K562 (cell line): ENCODE results near the gene NUAK1. TPM values are rescaled to one million over a fixed set of nuclear protein-coding genes. Genes with fewer than 3 reads are reported as not detected.

Source experiments
- ATAC-seq: fragments of 200-7000 bp; cut with Tn5 transposase; 3 replicates; pipeline ENCODE4 v1.9.1; 2020; ENCODE audit warnings: moderate library complexity
- BruUV-seq: library from RNA; stranded (reverse); fragments of 400-500 nt; replicated peaks from 2 replicates; lab custom pipeline; 2021; lab: Mats Ljungman, UMichigan
- CTCF ChIA-PET: fragments of 300-600 bp; formaldehyde crosslinking; extraction: SDS; loops from one replicate; lab custom pipeline; 2021; ENCODE audit warnings: low intra/inter-chr PET ratio; lab: Yijun Ruan, JAX
- POLR2A ChIA-PET: fragments of 300-600, 350-650 bp; sonication (Branson Sonifier 250); formaldehyde crosslinking; extraction: SDS; loops from one replicate; lab custom pipeline; 2021; ENCODE audit warnings: antibody characterized with exemption, inconsistent platforms; lab: Yijun Ruan, JAX
- DNase-seq, 4 experiments: peaks; one replicate each; pipeline versions ENCODE4 v3.0.0 to v3.0.0-alpha.2; 2011 to 2018; ENCODE audit warnings: low spot score in 3 of 4, mixed read lengths in 3 of 4; ENCODE audit errors: extremely low read depth in 1 of 4
- FAIRE-seq: peaks from 2 replicates; lab custom pipeline; 2011; peaks lifted over from hg19 to GRCh38; lab: Jason Lieb, UNC
- H2AFZ ChIP-seq: 2 replicates; pipeline ENCODE4 v1.6.0; 2011; ENCODE audit warnings: low read depth, low read length, control low read depth, inconsistent platforms
- H3K27ac ChIP-seq: fragments of 200-600 bp; 3 replicates; pipeline ENCODE4 v1.8.0; 2011; ENCODE audit warnings: low read depth, mild to moderate bottlenecking, control low read depth, inconsistent platforms, low read length, moderate library complexity, mixed read lengths; ENCODE audit errors: extremely low read depth
- H3K27me3 ChIP-seq, 2 experiments: fragments of 300-600 bp in 1 of 2; 2 replicates in 1 of 2; 3 replicates in 1 of 2; pipeline versions ENCODE4 v1.6.0 to v1.8.0; 2011; ENCODE audit warnings: inconsistent platforms in 2 of 2, low read length in 2 of 2, mild to moderate bottlenecking in 1 of 2, mixed read lengths in 1 of 2, moderate library complexity in 1 of 2; ENCODE audit not compliant: control insufficient read depth in 2 of 2, insufficient read depth in 2 of 2
- H3K36me3 ChIP-seq: fragments of 300-600 bp; 3 replicates; pipeline ENCODE4 v1.8.0; 2011; ENCODE audit warnings: mild to moderate bottlenecking, low read length, inconsistent platforms; ENCODE audit not compliant: control insufficient read depth, insufficient read depth
- H3K4me1 ChIP-seq, 2 experiments: fragments of 200-600 bp in 1 of 2; replicated peaks in 1 of 2; 2 replicates in 1 of 2; 3 replicates in 1 of 2; pipeline versions ENCODE4 v1.5.1 to v1.8.0; 2011; ENCODE audit warnings: inconsistent platforms in 2 of 2, low read length in 2 of 2, mild to moderate bottlenecking in 1 of 2, mixed read lengths in 1 of 2, moderate library complexity in 1 of 2; ENCODE audit not compliant: control insufficient read depth in 2 of 2, insufficient read depth in 2 of 2
- H3K4me2 ChIP-seq: 2 replicates; pipeline ENCODE4 v1.6.1; 2011; ENCODE audit warnings: low read length, control low read depth, inconsistent platforms, mixed read lengths; ENCODE audit not compliant: insufficient read depth
- H3K4me3 ChIP-seq: fragments of 200-600 bp; sonication (generic), shearing (Covaris generic); 2 replicates; pipeline ENCODE4 v1.5.1; 2016; ENCODE audit warnings: control low read depth, inconsistent platforms
- H3K79me2 ChIP-seq: fragments of 200-600 bp; 3 replicates; pipeline ENCODE4 v1.8.0; 2011; ENCODE audit warnings: low read length, inconsistent platforms; ENCODE audit not compliant: control insufficient read depth, insufficient read depth
- H3K9ac ChIP-seq, 2 experiments: 2 replicates each; pipeline versions ENCODE4 v1.6.0 to v1.6.1; 2011; ENCODE audit warnings: low read depth in 2 of 2, low read length in 2 of 2, control low read depth in 1 of 2, inconsistent platforms in 1 of 2, mild to moderate bottlenecking in 1 of 2, mixed read lengths in 1 of 2; ENCODE audit not compliant: insufficient read depth in 1 of 2
- H3K9me1 ChIP-seq: one replicate; pipeline ENCODE4 v1.6.0; 2011; ENCODE audit warnings: inconsistent platforms, mild to moderate bottlenecking, low read length, moderate library complexity; ENCODE audit not compliant: control insufficient read depth, insufficient read depth
- H3K9me3 ChIP-seq: replicated peaks from 2 replicates; pipeline ENCODE4 v1.5.1; 2011; ENCODE audit warnings: low read depth, low read length, inconsistent platforms; ENCODE audit not compliant: control insufficient read depth, insufficient read depth
- H4K20me1 ChIP-seq: replicated peaks from 2 replicates; pipeline ENCODE4 v1.6.1; 2011; ENCODE audit warnings: low read length, inconsistent platforms, mixed read lengths; ENCODE audit not compliant: control insufficient read depth, insufficient read depth
- CHCHD3 ChIP-seq: fragments of 250-450 bp; sonication (Bioruptor Pico); IDR thresholded peaks from 2 replicates; pipeline ENCODE4 v2.1.2; 2022; ENCODE audit warnings: mild to moderate bottlenecking
- SMARCB1 ChIP-seq: IDR thresholded peaks from 2 replicates; pipeline ENCODE4 v1.6.1; 2011; ENCODE audit warnings: improper control_type of control experiment, low read depth; ENCODE audit not compliant: insufficient read length
- SP1 ChIP-seq: sonication (generic); formaldehyde crosslinking; IDR thresholded peaks from 2 replicates; pipeline ENCODE4 v1.8.1; 2022; ENCODE audit warnings: mild to moderate bottlenecking, missing genetic modification reagents
- ZNF384 ChIP-seq: IDR thresholded peaks from 2 replicates; pipeline ENCODE4 v1.6.1; 2012; ENCODE audit warnings: low read depth, low read length, improper control_type of control experiment
- WGBS: fragments of 100-300 bp; shearing (Covaris generic); methylation state at CpG from one replicate; pipeline ENCODE4 v1.1.6; 2016; ENCODE audit warnings: low coverage, mixed read lengths; ENCODE audit not compliant: insufficient coverage; ENCODE audit errors: missing lambda C conversion rate; 5-methylcytosine and 5-hydroxymethylcytosine counted together
- in situ Hi-C: fragments of 300-500 bp; cut with MboI; formaldehyde crosslinking; loops from 4 replicates; pipeline ENCODE4 v1.15.0; 2018; ENCODE audit warnings: inconsistent platforms, mixed read lengths
- intact Hi-C: fragments of 100-400 bp; cut with micrococcal nuclease; formaldehyde crosslinking; loops from 2 replicates; pipeline ENCODE4 v1.14.2; 2022
- polyA plus RNA-seq, 8 experiments: library from polyadenylated mRNA; depleted of rRNA in 4 of 8; stranded (reverse) in 5 of 8; unstranded in 3 of 8; fragments of >200 nt; fragmentation: Nextera tagmentation in 2 of 8; fragmentation: Illumina TruSeq in 1 of 8; extraction: Ambion mirVana in 2 of 8; extraction: Trizol in 1 of 8; gene quantifications; 2 replicates each; pipeline versions ENCODE4 v1.2.1 to v1.2.3, GENCODE V29; 2011 to 2014; ENCODE audit warnings: inconsistent platforms in 1 of 8, missing spikeins in 1 of 8
- total RNA-seq, 7 experiments: library from RNA; depleted of rRNA in 6 of 7; stranded (reverse); fragments of >200 nt in 6 of 7; fragmentation: Illumina TruSeq in 2 of 7; extraction: Trizol in 2 of 7; gene quantifications; 2 replicates each; pipeline versions ENCODE4 v1.2.1 to v1.2.3, GENCODE V29; 2011 to 2021; ENCODE audit warnings: low replicate concordance in 1 of 7
- TF ChIP-seq, protein P1 (sequence below): fragments of 200-600 bp; sonication (generic); IDR thresholded peaks from one replicate; pipeline ENCODE4 v1.6.1; 2012; ENCODE audit warnings: mild to moderate bottlenecking, low read depth, low read length, inconsistent platforms
- TF ChIP-seq, protein P2 (sequence below): IDR thresholded peaks from 2 replicates; pipeline ENCODE4 v1.6.1; 2016; ENCODE audit warnings: missing genetic modification characterization, missing compliant biosample characterization

NUAK1 gene
- total and polyA plus RNA-seq, 9 of the 15 experiments (the other 6 are each of a cell fraction or from before 2014, with no cell fraction given): 0.02 TPM; not detected in 8

DNA sequence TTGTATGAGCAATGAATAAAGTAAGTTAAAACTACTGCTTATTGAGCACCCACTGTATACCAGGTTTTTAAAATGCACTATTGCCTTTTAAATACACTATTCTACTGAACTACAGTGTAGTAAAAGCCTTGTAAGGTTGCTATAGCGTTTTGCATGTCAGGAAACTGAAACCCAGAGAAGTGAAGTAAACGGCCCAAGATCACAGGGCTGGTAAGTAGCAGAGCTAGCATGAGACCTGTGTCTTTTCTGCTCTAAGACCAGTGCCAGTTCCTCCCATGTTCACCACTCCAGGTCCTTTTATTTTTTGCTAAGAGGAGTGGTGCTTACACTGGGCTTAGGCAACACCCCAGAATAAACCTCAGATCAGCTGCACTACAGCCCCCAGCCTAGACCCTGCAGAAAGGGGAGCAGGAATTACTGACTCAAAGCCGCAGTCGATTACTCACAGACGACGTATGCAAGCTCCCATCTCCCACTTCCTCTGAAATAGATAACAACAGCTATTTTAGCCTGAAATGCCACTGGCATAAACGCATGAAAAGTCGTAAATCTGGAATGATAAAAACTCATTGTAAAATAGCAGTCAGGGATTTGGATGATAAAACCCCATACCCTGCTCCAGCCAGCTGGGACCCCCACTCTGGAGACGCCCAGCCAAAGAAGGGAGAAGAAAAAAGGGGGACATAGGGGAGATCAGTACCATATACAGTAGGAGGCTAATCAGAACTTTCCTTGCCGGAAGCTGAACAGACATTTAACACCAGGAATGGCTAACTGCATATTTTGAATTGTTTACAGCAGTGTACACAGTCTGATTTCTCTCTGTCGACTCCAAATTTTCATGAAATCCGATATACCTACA is 108.3 kb downstream of the NUAK1 start:
- under 1% methylated on average over 12 of the region's 12 CpGs for WGBS
- Histone ChIP-seq H3K4me2 (no peak overlapping the region), H3K79me2 (no peaks in the 10 kb centered on the region), H3K4me1 (no peaks in the 10 kb centered on the region; a peak in 2 of 5 replicates), H3K4me3 (no peak overlapping the region), H3K36me3 (no peaks in the 10 kb centered on the region), H3K9me3 (no peaks in the 10 kb centered on the region), H3K27ac (no peak overlapping the region), H3K27me3 (peaks cover 0 to 7% of the 10 kb centered on the region in 2 experiments; a peak in 2 of 5 replicates), H4K20me1 (no peaks in the 10 kb centered on the region), H3K9me1 (no peaks in the 10 kb centered on the region), H2AFZ (no peak overlapping the region), H3K9ac (no peak overlapping the region)
- ChIA-PET POLR2A (interaction anchor here (0.6 to 1.2 kb wide), 2 partner anchors 9 to 118 kb away, joined by 3 read pairs; no protein-coding TSS in a partner anchor), CTCF (no interaction called here)
- FAIRE-seq (no peak), ATAC-seq (no peak), DNase-seq (no peak)
- intact Hi-C loops (no loop called here), in situ Hi-C loops (no loop called here)
- BruUV-seq: no TSS peak
- no peak for TF ChIP-seq CHCHD3 (CRISPR knock-in tag)
- TF ChIP-seq SMARCB1: no peak
- TF ChIP-seq, protein P1, sequence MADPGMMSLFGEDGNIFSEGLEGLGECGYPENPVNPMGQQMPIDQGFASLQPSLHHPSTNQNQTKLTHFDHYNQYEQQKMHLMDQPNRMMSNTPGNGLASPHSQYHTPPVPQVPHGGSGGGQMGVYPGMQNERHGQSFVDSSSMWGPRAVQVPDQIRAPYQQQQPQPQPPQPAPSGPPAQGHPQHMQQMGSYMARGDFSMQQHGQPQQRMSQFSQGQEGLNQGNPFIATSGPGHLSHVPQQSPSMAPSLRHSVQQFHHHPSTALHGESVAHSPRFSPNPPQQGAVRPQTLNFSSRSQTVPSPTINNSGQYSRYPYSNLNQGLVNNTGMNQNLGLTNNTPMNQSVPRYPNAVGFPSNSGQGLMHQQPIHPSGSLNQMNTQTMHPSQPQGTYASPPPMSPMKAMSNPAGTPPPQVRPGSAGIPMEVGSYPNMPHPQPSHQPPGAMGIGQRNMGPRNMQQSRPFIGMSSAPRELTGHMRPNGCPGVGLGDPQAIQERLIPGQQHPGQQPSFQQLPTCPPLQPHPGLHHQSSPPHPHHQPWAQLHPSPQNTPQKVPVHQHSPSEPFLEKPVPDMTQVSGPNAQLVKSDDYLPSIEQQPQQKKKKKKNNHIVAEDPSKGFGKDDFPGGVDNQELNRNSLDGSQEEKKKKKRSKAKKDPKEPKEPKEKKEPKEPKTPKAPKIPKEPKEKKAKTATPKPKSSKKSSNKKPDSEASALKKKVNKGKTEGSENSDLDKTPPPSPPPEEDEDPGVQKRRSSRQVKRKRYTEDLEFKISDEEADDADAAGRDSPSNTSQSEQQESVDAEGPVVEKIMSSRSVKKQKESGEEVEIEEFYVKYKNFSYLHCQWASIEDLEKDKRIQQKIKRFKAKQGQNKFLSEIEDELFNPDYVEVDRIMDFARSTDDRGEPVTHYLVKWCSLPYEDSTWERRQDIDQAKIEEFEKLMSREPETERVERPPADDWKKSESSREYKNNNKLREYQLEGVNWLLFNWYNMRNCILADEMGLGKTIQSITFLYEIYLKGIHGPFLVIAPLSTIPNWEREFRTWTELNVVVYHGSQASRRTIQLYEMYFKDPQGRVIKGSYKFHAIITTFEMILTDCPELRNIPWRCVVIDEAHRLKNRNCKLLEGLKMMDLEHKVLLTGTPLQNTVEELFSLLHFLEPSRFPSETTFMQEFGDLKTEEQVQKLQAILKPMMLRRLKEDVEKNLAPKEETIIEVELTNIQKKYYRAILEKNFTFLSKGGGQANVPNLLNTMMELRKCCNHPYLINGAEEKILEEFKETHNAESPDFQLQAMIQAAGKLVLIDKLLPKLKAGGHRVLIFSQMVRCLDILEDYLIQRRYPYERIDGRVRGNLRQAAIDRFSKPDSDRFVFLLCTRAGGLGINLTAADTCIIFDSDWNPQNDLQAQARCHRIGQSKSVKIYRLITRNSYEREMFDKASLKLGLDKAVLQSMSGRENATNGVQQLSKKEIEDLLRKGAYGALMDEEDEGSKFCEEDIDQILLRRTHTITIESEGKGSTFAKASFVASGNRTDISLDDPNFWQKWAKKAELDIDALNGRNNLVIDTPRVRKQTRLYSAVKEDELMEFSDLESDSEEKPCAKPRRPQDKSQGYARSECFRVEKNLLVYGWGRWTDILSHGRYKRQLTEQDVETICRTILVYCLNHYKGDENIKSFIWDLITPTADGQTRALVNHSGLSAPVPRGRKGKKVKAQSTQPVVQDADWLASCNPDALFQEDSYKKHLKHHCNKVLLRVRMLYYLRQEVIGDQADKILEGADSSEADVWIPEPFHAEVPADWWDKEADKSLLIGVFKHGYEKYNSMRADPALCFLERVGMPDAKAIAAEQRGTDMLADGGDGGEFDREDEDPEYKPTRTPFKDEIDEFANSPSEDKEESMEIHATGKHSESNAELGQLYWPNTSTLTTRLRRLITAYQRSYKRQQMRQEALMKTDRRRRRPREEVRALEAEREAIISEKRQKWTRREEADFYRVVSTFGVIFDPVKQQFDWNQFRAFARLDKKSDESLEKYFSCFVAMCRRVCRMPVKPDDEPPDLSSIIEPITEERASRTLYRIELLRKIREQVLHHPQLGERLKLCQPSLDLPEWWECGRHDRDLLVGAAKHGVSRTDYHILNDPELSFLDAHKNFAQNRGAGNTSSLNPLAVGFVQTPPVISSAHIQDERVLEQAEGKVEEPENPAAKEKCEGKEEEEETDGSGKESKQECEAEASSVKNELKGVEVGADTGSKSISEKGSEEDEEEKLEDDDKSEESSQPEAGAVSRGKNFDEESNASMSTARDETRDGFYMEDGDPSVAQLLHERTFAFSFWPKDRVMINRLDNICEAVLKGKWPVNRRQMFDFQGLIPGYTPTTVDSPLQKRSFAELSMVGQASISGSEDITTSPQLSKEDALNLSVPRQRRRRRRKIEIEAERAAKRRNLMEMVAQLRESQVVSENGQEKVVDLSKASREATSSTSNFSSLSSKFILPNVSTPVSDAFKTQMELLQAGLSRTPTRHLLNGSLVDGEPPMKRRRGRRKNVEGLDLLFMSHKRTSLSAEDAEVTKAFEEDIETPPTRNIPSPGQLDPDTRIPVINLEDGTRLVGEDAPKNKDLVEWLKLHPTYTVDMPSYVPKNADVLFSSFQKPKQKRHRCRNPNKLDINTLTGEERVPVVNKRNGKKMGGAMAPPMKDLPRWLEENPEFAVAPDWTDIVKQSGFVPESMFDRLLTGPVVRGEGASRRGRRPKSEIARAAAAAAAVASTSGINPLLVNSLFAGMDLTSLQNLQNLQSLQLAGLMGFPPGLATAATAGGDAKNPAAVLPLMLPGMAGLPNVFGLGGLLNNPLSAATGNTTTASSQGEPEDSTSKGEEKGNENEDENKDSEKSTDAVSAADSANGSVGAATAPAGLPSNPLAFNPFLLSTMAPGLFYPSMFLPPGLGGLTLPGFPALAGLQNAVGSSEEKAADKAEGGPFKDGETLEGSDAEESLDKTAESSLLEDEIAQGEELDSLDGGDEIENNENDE: no peak
- TF ChIP-seq ZNF384: no peak
- TF ChIP-seq SP1 (CRISPR knock-in tag): no peak
- TF ChIP-seq, protein P2, sequence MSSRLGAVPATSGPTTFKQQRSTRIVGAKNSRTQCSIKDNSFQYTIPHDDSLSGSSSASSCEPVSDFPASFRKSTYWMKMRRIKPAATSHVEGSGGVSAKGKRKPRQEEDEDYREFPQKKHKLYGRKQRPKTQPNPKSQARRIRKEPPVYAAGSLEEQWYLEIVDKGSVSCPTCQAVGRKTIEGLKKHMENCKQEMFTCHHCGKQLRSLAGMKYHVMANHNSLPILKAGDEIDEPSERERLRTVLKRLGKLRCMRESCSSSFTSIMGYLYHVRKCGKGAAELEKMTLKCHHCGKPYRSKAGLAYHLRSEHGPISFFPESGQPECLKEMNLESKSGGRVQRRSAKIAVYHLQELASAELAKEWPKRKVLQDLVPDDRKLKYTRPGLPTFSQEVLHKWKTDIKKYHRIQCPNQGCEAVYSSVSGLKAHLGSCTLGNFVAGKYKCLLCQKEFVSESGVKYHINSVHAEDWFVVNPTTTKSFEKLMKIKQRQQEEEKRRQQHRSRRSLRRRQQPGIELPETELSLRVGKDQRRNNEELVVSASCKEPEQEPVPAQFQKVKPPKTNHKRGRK: no peak
